ENCODE data around the gene PFKM.
A peak's percentile ranks its signal among the peaks of the same experiment; 100 is the strongest.
"Not testable (repeated sequence)": the region's sequence is repeated elsewhere in the genome, so short reads cannot be mapped to it uniquely, and the experiment has no call there.

Gene PFKM

DNA sequence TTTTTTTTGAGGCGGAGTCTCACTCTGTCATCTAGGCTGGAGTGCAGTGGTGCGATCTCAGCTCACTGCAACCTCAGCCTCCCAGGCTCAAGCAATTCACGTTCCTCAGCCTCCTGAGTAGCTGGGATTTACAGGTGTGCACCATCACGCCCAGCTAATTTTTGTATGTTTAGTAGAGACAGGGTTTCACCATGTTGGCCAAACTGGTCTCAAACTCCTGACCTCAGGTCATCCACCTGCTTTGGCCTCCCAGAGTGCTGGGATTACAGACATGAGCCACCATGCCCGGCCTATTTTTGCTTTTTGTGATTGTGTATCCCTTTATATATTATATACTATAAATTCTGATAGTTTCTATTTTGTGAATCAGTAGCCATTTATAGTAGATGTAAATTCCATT is 36.6 kb downstream of the PFKM start:
- not testable (repeated sequence) for DNase-seq (ENCODE audit: extremely low read depth in 1 of 2, low read depth in 1 of 2)

DNA sequence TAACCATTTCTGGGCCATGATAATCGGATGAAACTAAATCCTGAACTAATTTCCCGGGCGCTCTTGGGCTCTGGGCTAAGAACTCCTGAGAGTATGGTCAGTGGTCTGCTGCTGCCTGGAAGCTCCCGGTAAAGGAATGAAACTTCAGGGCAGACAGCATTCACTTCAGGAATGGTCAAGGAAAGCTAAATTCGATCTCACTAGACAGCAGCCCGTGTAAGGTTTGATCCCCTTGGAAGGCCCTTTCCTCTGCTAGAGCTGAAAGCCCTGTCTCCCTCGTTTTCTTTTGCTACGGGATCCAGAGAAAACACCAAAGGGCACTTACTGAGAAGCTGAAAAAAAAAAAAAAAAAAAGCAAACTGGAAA is 37.5 kb downstream of the PFKM start:
- DNase-seq (ENCODE audit: extremely low read depth in 1 of 2, low read depth in 1 of 2) = no peak

DNA sequence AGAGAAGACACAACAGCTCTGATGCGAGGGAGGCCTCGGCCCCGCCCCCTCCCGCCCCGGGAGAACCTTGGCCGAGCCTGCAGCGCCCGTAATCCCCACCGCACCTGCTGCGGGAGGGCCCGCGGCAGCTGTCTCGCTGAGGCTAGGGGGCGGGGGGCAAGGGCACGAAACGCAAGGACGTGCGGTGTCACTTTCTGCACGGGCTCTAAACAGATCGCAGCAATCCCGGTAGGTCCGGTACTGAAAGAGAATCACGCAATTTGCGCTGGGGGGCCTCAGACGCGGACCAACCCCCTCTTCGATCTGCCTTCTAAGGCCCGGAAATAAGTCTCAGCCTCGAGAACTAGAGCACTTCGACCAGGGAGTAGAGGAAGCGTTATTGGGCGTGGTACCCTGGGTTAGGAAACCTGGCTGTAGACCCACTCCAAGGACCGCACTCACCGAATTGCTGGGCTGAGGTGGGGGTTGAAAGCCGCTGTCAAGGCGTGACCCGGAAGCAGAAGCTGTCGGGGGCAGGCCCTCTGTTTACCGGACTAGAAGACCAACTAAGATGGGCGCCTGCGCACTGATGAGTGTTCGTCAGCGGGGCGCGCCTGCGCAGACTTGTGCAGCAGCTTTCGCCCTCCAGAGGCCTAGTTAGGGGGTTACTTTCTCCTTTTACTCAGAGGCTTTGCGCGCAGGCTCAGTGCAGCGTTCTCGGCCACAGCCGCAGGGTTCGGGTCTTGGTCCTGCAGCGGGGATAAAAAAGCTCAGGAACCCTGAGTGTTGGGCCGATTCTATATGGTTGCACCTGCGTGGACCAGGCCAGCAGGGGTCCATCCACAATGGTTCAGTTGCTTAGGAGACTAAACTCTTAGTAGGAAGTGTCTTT is 38.1 kb downstream of the PFKM start, which contains the start of gene ASB8:
TSS of gene ASB8 (minus strand) at position 498 of the 871 bp plus-strand sequence. CDS start 4,019 bp downstream, outside the sequence.
- peak; percentile 98 to 99 for DNase-seq (ENCODE audit: extremely low read depth in 1 of 2, low read depth in 1 of 2)

DNA sequence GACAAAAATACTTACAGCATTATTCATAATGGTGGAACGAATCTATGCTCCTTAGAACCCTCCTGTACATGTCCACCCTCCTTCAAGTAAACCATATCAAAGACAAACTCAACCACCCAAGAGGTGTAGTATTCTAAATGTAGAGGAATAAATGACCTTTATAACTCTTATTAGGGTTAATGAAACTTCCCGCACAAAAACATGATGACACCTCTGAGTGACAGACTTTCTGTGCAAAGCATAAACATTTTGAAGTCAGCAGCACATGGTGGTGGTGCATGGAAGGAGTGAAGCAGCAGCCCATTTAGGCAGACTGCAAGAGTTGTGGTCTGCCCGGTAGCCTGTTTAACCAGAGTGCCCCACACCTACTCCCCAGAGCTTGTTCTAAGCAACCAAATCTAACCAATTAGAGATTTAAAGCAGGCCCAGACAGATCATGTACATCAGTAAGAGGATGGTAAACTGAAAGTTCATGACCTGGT is 38.8 kb downstream of the PFKM start:
- no peak for DNase-seq (ENCODE audit: extremely low read depth in 1 of 2, low read depth in 1 of 2)

DNA sequence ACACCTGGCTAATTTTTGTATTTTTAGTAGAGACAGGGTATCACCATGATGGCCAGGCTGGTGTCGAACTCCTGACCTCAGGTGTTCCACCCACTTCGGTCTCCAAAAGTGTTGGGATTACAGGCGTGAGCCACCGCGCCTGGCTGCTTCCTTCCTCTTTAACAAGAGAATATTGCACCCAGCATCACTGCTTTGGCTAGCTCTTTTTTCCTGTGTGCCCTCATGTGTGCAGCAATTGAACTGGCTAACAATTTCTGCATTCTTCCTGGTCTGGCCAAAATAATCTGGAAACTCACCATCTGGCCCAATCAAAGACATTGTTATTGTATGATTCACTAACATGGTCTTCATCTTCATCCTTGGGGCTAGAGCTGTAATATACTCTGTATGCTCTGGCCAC is 40.9 kb downstream of the PFKM start:
- no peak for DNase-seq (ENCODE audit: extremely low read depth in 1 of 2, low read depth in 1 of 2)

DNA sequence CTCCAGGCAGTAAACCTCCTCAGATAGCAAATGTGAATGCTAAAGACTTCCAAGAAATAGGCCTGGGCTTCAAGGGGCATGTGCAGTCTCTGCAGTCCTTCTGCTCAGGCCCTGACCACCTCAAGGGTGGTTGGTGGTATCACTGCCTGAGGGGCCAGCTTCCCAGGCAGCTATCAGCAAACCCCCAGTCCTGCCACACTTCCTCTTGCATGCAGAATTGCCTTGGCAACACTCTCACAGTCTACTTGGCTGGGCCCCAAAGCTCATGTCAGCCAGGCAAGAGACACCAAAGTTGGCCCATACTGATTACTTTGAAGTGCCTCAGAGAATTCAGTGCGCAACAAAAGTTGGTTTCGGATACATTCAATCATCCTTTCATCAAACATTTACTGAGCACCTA is 41.6 kb downstream of the PFKM start:
- no peak for DNase-seq (ENCODE audit: extremely low read depth in 1 of 2, low read depth in 1 of 2)

DNA sequence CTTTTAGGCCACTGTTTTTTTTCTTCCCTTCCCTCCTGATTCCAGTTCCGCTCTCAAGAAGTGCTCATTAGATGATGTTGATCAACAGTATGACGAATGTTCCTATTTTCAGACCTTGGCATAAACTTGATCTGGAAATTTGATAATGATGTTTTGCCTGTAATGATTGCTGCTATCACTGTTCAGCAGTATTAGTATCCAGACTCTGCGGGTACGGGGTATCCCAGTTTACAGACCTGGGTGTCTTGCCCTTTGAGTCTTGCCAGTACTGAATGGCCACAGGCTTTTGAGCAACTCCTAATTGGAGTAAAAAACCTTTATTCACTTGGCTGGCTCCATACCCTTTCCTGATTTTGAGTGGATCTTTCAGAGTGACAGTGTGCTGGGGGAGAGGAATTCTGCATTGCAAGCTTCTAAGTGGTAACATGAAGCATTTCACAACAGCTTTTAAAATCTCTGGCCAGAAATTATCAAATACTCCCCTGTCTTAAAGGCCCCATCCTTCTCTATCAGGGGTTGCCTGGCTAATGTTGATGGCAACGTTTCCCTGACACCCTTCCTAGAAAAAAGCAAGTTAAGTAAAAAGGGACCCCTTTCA is 44.1 kb downstream of the PFKM start:
- no peak for DNase-seq (ENCODE audit: extremely low read depth in 1 of 2, low read depth in 1 of 2)

DNA sequence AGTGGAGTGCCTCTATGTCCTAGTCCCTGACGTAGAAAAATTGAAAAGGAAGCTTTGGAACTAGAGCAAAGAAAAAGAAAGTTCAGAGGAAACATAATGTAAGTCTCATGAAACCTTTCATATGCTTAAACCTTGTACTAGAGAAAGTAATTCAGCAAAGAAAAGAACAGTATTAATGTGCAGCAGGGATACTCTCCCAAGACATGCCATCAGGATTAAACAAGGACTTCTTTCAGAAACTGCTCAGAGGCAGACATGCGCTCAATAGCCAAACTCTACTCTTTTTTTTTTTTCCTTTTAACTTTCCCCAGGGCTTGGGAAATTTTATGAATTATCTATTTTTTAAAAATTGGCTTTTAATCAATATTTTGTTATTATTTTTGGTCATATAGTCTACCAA is 45.3 kb downstream of the PFKM start:
- no peak for DNase-seq (ENCODE audit: extremely low read depth in 1 of 2, low read depth in 1 of 2)

DNA sequence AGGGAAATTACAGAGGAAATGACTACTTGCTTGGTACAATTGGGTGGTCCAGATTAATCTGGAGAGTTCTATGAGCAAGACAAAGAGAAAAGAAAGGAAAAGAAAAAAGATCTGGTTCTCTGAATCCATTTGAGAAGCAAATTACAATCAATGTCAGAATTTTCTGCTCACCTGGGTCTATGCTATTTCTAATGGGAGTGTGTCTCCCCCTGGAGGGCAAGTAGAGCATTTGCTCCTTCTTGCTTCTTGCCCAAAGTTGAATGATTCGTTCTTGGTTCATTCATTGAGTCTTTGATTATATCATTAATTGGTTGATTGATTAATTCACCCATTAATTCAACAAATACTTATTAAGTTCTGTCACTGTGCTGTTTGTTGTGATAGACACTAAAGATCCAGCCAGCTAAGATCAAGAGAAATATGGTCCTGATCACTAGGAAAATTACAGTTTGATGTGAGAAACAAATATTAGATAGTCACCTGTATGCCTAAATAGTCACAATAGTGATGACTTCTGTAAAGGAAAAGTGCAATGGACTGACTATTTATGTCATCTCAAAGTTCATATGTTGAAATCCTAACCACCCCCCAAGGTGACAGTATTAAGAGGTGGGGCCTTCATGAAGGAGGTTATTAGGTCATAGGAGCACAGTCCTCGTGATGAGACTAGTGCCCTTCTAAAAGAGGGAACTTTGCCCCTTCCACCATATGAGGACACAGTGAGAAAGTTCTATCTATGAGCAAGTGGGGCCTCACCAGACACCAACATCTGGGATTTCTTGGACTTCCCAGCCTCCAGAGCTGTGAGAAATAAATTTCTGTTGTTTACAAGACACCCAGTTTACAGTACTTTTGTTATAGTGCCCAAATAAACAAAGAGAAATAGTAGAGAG is 46.2 kb downstream of the PFKM start:
- DNase-seq (ENCODE audit: extremely low read depth in 1 of 2, low read depth in 1 of 2) = no peak

DNA sequence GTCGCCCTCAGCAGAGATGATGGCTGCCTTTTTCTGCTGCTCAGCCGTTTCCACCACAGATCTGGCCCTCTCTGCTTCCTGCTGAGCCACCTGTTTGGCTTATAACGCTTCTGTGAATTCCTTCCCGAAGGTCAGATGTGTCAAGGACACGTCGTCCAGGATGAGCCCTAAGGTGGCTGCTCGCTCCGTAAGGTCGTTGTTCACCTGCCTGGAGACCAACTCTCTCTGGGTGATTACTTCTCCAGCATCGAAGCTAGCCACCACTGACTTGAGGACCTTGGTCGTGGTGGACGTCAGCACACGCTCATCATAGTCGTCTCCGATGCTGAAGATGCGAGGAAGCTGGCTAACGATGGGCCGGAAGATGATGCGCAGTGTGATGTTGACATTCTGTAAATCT is 49.8 kb downstream of the PFKM start:
- no peak for DNase-seq (ENCODE audit: extremely low read depth in 1 of 2, low read depth in 1 of 2)

DNA sequence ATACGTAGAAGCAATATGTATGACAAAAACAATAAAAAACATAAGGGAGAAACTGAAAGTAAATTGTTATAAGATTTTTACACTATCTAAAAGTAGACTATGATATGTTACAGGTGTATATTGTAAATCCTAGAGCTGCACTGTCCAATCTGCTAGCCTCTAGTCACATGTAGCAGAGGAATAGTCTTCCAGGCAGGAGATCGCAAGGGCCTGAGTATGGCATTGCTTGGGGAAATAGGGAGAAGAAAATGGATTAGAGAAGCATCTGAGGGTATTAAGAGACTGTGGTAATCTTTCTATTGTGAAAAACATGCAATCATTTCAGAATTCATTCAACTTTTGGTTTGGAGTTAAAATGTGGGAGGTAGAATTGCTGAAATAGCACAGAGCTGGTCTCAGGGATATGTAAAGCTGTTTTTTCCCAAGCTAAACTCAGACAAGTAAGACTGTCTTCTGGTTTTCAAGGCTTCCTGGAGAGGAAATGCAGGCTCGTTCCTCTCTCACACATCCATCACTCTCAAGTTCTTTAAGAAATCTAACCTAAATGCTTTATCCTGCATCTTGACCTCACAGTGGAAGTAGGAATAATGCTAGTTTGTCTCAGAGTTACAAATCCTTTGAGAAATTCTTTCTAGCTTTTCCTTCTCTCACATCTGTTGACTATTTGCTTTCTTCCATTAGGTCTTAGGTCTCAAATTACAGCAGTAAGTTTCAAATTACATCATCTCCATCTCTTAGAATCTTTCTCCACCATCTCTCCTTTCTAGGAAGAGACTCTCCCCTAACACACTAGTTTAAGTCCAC is 56.7 kb downstream of the PFKM start:
- no peak for DNase-seq (ENCODE audit: extremely low read depth in 1 of 2, low read depth in 1 of 2)

DNA sequence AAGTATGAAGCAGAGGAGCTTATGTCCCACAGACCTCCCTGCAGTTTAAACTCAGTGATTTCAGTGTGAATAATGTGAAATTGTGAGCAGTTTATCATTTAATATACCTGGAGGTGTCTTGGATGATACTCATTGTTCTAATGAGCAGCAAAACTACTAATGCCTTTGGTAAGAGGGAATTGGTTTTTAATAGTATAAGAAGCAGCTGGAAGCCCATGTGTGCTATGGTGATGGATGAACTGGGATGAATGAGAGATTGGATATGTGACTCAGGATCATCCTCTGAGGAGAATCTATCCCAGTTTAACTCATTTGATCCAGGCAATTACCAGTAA is 57.2 kb downstream of the PFKM start:
- no peak for DNase-seq (ENCODE audit: extremely low read depth in 1 of 2, low read depth in 1 of 2)

DNA sequence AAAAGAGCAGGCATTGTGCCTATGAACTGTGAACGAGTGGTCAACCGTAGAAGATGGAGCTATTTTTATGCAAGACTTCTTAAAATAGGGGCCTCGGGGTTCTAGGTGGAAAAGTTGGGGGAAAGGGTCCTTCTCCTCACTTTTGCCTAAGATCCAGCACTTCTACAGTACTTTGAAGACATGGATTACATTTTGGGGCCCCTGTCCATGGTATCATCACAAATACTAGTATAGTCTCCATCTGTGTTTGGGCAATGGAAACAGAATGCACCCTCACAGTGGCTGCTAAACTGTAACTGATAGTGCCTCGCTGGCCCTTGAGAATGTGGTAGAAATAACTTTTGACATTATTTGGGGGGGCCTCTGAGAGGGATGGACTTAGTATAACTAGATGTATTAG is 58.8 kb downstream of the PFKM start:
- DNase-seq (ENCODE audit: extremely low read depth in 1 of 2, low read depth in 1 of 2) = no peak

DNA sequence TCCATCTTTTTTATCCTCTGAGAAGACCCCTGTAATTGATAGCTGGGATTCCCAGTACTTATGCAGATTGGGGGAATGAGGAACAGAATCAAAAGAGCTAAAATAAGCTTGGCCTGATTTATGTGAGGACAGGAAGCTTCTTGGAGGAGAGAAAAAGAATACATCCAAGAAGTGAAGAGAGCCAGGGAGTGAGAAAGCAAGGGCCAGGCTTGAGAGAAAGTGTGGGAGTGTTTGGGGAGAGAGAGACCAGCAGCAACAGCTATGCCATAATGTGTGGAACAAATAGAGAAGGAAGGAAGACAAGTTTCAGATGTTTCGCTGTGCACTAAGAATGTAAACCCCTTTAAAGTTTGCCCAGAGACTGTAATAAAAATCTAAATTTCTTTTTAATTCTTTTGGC is 60.3 kb downstream of the PFKM start:
- DNase-seq (ENCODE audit: extremely low read depth in 1 of 2, low read depth in 1 of 2) = no peak

DNA sequence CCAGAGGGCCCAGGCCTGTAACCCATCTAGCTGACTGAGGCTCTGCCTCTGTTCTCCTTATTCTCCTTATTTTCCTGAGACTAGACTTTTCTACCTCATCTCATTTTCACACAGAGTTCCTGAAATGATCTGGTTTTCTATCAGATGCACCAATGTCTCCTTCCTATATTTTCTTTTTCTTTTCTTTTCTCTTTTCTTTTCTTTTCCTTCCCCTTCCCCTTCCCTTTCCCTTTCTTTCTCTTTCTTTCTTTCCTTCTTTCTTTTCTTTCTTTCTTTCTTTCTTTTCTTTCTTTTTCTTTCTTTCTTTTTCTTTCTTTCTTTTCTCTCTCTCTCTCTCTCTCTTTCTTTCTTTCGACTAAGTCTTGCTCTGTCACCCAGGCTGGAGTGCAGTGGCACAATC is 61.3 kb downstream of the PFKM start:
- DNase-seq (ENCODE audit: extremely low read depth in 1 of 2, low read depth in 1 of 2) = no peak

DNA sequence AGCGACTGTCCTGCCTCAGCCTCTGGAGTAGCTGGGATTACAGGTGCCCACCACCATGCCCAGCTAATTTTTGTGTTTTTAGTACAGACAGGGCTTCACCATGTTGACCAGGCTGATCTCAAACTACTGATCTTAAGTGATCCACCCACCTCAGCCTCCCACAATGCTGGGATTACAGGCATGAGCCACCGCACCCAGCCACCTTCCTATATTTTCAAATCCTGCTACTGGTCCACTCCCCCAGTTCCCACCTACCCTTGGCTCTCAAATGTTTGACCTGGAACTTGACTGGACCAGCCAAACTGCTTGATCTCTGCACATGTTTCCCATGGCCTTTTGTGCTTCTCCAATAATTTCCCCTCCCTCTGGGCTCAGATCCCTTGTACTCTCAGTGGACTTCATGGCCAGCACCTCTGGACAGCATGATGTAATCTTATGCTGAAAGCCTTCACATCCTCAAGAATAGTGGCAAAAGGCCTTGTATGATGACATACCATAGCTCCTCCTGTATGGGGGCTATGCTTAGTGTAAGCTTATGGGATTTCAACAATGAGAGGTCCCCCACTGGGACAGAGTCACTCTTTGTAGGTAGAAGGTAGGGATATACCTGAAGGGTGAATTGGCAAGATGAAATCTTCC is 61.8 kb downstream of the PFKM start:
- no peak for DNase-seq (ENCODE audit: extremely low read depth in 1 of 2, low read depth in 1 of 2)

DNA sequence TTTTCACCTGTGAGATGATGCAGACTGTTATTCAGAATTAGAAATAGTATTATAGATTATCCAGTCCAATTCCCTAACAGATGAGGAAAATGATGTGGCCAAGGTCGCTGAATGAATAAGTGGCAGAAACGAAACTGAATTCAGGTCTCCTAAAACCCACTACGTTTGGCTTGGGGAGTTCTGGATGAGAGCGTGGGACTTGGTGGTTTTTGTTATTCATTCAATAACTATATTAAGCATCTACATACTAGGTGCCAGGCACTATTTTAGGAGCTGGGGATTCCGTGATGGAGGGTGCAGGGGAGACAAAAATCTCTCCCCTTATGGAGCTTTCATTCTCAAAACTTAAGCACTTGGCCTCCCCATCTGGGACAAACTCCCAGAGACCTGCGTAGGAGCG is 63.5 kb downstream of the PFKM start:
- no peak for DNase-seq (ENCODE audit: extremely low read depth in 1 of 2, low read depth in 1 of 2)

DNA sequence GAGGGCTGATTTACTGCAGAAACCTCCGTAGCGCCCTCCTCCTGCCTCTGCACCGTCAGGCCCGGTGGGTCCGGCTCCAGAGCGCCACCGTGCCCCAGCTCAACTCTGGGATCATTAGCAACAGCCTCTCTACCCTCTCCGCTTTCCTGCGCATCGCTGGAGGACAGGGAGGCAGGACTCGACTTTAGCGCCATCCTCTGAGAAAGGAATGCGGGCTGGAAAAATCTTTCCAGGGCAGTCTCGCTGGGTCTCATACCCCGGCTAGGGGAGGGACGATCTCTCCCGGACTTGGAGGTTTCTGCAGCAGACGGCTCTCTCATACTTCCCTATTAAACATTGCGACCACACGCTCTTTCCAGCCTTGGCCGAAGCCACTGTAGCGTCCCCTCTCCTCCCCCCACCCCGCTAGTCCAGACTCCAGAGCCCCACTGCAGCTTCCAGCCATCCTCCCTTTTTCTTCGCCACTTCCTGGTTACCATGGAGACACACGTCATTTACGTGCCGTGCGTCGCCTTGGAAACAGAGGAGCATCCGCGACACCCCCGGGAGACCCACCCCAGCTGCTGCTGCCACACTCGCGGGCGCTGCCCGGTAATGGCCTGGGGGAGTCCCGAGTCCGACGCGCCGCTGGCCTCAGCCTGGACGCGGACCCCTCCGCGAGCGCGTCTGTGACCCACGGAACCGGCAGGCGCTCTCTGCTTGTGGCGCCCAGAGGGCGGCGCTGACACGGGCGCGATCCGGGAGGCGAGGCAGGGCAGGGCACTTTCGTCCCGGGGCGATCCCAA is 64.1 kb downstream of the PFKM start, which contains the start of gene CCDC184:
TSS of gene CCDC184 (plus strand) at position 554 of the 785 bp plus-strand sequence. CDS start 479 bp downstream, outside the sequence.
- peak; percentile 36 to 51 for DNase-seq (ENCODE audit: extremely low read depth in 1 of 2, low read depth in 1 of 2)

DNA sequence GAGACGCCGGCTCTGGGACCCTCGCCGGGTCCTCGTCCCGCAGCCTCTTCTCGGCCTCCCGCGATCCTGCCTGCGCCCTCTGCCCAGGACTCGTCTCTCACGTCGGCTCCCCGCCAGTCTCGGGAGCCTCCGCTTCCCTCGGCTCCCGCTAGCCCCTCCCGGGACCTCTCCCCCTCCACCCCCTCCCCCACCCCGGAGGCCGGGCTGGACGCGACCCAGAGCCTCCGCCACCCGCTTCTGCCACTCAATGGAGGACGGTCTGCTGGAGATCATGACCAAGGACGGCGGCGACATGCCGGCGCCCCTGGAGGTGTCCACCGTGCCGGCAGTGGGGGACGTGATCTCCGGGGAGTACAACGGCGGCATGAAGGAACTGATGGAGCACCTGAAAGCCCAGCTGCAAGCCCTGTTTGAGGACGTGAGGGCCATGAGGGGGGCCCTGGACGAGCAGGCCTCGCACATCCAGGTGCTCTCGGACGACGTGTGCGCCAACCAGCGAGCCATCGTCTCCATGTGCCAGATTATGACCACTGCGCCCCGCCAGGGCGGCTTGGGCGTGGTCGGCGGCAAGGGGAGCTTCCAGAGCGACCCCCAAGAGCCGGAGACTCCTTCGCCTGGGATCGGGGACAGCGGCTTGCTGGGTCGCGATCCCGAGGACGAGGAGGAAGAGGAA is 64.8 kb downstream of the PFKM start:
- DNase-seq (ENCODE audit: extremely low read depth in 1 of 2, low read depth in 1 of 2) = no peak

All from activated CD8-positive, alpha-beta memory T cell treated with anti-CD3 and anti-CD28 coated beads for 1 hour (primary cell).